SK-N-MC (cell line): ENCODE data around the gene UQCRC1.

Experiments used
- EZH2 ChIP-seq: fragments of 200-600 bp; sonication (generic); IDR thresholded peaks from one replicate; pipeline ENCODE4 v1.6.1; 2017; ENCODE audit warnings: antibody characterized with exemption
- POLR2AphosphoS5 ChIP-seq: IDR thresholded peaks from 2 replicates; pipeline ENCODE4 v1.6.1; 2012; ENCODE audit warnings: mild to moderate bottlenecking, low read depth, low read length, borderline replicate concordance

DNA sequence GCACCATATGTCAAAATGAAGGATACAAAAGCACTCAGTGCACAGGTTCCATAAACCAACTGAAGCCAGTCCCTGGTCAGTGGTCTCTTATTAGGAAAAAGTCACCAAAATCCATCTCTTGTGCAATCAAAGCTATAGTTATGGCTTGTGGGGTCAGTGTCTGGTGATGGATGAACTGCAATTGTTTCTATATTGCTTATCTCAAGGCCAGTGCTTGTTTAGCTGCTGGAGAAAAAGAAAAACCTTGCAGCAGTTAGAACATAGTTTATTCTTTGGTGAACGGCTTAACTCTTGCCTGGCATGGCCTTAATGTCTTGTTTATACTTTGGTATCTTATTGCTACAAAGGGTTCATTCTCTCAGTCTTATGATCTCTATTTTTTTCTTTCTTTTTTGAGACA lies 2.9 kb upstream of the UQCRC1 start:
- TF ChIP-seq EZH2 (no peak), POLR2AphosphoS5 (no peak)
